ENCODE data around the gene USP13. TPM values are rescaled to one million over a fixed set of nuclear protein-coding genes. Genes with fewer than 3 reads are reported as not detected.

USP13 gene
- total RNA-seq, 1 donor = 12.7 TPM

DNA sequence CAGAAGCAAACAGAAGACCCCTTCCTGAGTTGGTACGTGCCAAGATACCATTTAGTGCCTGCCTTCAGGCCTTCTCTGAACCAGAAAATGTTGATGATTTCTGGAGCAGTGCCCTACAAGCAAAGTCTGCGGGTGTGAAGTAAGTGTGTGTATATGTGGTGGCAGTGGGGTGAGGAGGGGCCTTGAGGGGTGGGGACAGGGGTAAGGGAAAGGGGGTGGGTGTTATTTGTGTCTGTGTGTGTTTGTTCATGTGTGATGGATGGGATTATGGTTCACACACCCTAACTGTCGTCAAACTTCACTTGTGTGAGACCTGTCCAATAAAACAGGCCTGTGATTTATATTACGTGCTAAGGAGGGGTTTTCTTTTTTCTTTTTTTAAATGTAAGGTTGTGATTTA lies 92.2 kb downstream of the USP13 start:
- H3K4me1 ChIP-seq (ENCODE audit: insufficient read depth, low read length) = no peaks in the 10 kb centered on the region

DNA sequence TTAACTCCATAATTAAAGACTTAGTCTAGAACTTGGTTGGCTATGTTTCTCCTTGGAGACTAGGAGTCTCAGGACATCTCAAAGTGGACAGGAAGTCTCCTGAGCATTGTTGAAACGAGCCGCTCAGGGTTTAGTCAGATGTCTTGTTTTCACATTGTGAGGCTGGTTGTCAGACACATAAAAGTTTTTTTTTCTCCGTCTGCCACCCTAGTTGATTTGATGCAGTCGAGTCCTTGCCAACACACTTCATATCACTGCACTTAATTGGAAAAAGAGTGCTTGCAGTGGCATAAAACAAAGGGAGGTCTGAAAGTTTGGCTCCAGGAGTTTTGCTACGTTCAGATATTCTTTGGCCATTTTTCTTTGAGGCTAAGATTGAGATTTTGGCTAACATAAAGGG lies 92.9 kb downstream of the USP13 start:
- no peaks in the 10 kb centered on the region for H3K4me1 ChIP-seq (ENCODE audit: insufficient read depth, low read length)

More for the DNA sequence above, 92.2 kb downstream of the USP13 start:
- TF ChIP-seq, protein P1, sequence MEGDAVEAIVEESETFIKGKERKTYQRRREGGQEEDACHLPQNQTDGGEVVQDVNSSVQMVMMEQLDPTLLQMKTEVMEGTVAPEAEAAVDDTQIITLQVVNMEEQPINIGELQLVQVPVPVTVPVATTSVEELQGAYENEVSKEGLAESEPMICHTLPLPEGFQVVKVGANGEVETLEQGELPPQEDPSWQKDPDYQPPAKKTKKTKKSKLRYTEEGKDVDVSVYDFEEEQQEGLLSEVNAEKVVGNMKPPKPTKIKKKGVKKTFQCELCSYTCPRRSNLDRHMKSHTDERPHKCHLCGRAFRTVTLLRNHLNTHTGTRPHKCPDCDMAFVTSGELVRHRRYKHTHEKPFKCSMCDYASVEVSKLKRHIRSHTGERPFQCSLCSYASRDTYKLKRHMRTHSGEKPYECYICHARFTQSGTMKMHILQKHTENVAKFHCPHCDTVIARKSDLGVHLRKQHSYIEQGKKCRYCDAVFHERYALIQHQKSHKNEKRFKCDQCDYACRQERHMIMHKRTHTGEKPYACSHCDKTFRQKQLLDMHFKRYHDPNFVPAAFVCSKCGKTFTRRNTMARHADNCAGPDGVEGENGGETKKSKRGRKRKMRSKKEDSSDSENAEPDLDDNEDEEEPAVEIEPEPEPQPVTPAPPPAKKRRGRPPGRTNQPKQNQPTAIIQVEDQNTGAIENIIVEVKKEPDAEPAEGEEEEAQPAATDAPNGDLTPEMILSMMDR (IDR thresholded peaks at IDR 0.05; ENCODE audit: extremely low read depth, low read depth, low read length) = no peak
- Histone ChIP-seq H3K36me3 (ENCODE audit: insufficient read depth, low read length) (peaks cover 5% of the 10 kb centered on the region), H4K20me1 (ENCODE audit: insufficient read depth, low read length) (no peaks in the 10 kb centered on the region), H3K4me2 (ENCODE audit: insufficient read depth, low read length) (no peak overlapping the region), H3K4me3 (ENCODE audit: insufficient read depth, low read length) (no peak overlapping the region), H3K79me2 (ENCODE audit: insufficient read depth, low read length) (no peaks in the 10 kb centered on the region), H2AFZ (ENCODE audit: low read length) (no peak overlapping the region), H3K27ac (ENCODE audit: low read depth, low read length) (no peak overlapping the region), H3K9me3 (ENCODE audit: low read depth, low read length) (no peaks in the 10 kb centered on the region), H3K27me3 (ENCODE audit: insufficient read depth, low read length) (no peaks in the 10 kb centered on the region)
- DNase-seq (ENCODE audit: insufficient read length, low spot score, missing footprints) = no peak

DNA sequence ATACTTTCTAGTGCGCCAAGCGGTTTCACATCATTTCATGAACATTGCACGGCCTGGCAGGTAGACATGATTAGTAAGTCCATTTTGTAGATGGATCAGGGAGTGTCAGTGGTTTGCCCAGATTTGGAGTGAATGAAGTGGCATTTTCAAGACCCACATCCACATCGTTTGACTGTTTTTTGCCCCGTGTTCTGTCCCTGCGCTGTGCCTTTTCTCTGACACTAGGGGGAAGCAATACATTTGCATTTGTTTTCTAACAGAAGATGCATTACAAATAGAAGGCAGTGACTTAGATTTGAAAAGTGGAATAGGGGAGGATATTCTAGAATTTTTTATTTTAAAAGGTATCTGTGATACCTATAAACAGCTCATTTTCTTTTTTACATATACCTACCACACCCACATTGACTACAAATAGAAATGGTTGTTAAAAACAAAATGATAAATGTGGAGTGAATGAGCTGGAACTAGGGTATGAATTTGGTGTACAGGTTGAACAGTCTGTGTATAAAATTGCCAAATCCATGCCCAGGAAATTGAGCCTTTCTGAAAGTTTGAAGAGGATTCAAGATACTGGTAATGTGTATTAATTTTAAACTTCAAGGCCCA lies 98.0 kb downstream of the USP13 start:
- TF ChIP-seq, protein P1 (IDR thresholded peaks at IDR 0.05; ENCODE audit: extremely low read depth, low read depth, low read length) = peak; percentile 78
- Histone ChIP-seq H4K20me1 (ENCODE audit: insufficient read depth, low read length) (no peaks in the 10 kb centered on the region), H3K9me3 (ENCODE audit: low read depth, low read length) (no peaks in the 10 kb centered on the region), H3K79me2 (ENCODE audit: insufficient read depth, low read length) (no peaks in the 10 kb centered on the region), H3K4me3 (ENCODE audit: insufficient read depth, low read length) (no peak overlapping the region), H3K4me2 (ENCODE audit: insufficient read depth, low read length) (no peak overlapping the region), H3K27ac (ENCODE audit: low read depth, low read length) (no peak overlapping the region), H2AFZ (ENCODE audit: low read length) (no peak overlapping the region), H3K27me3 (ENCODE audit: insufficient read depth, low read length) (no peaks in the 10 kb centered on the region), H3K4me1 (ENCODE audit: insufficient read depth, low read length) (no peaks in the 10 kb centered on the region), H3K36me3 (ENCODE audit: insufficient read depth, low read length) (peaks cover 3% of the 10 kb centered on the region)
- no peak for DNase-seq (ENCODE audit: insufficient read length, low spot score, missing footprints)

More for the DNA sequence above, 92.9 kb downstream of the USP13 start:
- no peaks in the 10 kb centered on the region for H3K9me3 ChIP-seq (ENCODE audit: low read depth, low read length)
- H3K4me2 ChIP-seq (ENCODE audit: insufficient read depth, low read length) = no peak overlapping the region
- H2AFZ ChIP-seq (ENCODE audit: low read length) = no peak overlapping the region
- H3K36me3 ChIP-seq (ENCODE audit: insufficient read depth, low read length) = peaks cover 5% of the 10 kb centered on the region
- TF ChIP-seq, protein P1 (IDR thresholded peaks at IDR 0.05; ENCODE audit: extremely low read depth, low read depth, low read length) = no peak
- no peaks in the 10 kb centered on the region for H3K27me3 ChIP-seq (ENCODE audit: insufficient read depth, low read length)
- H3K79me2 ChIP-seq (ENCODE audit: insufficient read depth, low read length) = no peaks in the 10 kb centered on the region
- no peak overlapping the region for H3K4me3 ChIP-seq (ENCODE audit: insufficient read depth, low read length)
- H4K20me1 ChIP-seq (ENCODE audit: insufficient read depth, low read length) = no peaks in the 10 kb centered on the region
- H3K27ac ChIP-seq (ENCODE audit: low read depth, low read length) = no peak overlapping the region
- no peak for DNase-seq (ENCODE audit: insufficient read length, low spot score, missing footprints)

DNA sequence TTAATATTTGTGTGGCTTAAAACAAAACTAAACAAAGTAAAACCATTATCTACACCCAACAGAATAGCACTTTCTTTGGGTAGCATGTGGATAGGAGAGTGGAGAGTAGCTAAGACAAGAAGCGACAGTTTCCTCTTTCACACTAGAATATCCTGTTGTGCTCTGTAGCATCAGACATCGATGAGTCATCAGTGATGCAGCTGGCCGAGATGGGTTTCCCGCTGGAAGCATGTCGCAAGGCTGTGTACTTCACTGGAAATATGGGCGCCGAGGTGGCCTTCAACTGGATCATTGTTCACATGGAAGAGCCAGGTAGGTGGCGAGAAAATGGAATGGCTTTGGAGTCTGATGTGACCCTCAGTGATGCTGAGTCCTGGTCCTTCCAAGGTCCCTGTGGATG lies 108.1 kb downstream of the USP13 start:
- no peaks in the 10 kb centered on the region for H3K4me1 ChIP-seq (ENCODE audit: insufficient read depth, low read length)
- peaks cover 29% of the 10 kb centered on the region for H3K36me3 ChIP-seq (ENCODE audit: insufficient read depth, low read length)
- no peaks in the 10 kb centered on the region for H3K9me3 ChIP-seq (ENCODE audit: low read depth, low read length)
- H3K79me2 ChIP-seq (ENCODE audit: insufficient read depth, low read length) = no peaks in the 10 kb centered on the region
- DNase-seq (ENCODE audit: insufficient read length, low spot score, missing footprints) = no peak
- TF ChIP-seq, protein P1 (IDR thresholded peaks at IDR 0.05; ENCODE audit: extremely low read depth, low read depth, low read length) = no peak
- H3K4me2 ChIP-seq (ENCODE audit: insufficient read depth, low read length) = no peak overlapping the region
- no peaks in the 10 kb centered on the region for H4K20me1 ChIP-seq (ENCODE audit: insufficient read depth, low read length)
- H3K4me3 ChIP-seq (ENCODE audit: insufficient read depth, low read length) = no peak overlapping the region
- H3K27ac ChIP-seq (ENCODE audit: low read depth, low read length) = no peak overlapping the region
- H3K27me3 ChIP-seq (ENCODE audit: insufficient read depth, low read length) = no peaks in the 10 kb centered on the region
- H2AFZ ChIP-seq (ENCODE audit: low read length) = no peak overlapping the region
